IPS-20b (cell line): ENCODE results near the gene SPOP.
"Not testable (repeated sequence)": the region's sequence is repeated elsewhere in the genome, so short reads cannot be mapped to it uniquely, and the experiment has no call there.

Experiments used
- H3K27ac ChIP-seq: one replicate; pipeline ENCODE4 v1.5.1; 2013; ENCODE audit warnings: low read length
- H3K27me3 ChIP-seq: 2 replicates; pipeline ENCODE4 v1.6.1; 2013; ENCODE audit warnings: mild to moderate bottlenecking, low read length, inconsistent platforms; ENCODE audit not compliant: insufficient read depth
- H3K36me3 ChIP-seq: 2 replicates; pipeline ENCODE4 v1.6.1; 2013; ENCODE audit warnings: low read depth, mild to moderate bottlenecking, inconsistent platforms, low read length, moderate library complexity; ENCODE audit not compliant: insufficient read depth
- H3K4me1 ChIP-seq: 2 replicates; pipeline ENCODE4 v1.6.1; 2013; ENCODE audit warnings: mild to moderate bottlenecking, control low read depth, inconsistent platforms, low read length, moderate library complexity; ENCODE audit not compliant: insufficient read depth
- H3K4me3 ChIP-seq: 2 replicates; pipeline ENCODE4 v1.5.1; 2013; ENCODE audit warnings: mild to moderate bottlenecking, low read length, inconsistent platforms
- H3K9ac ChIP-seq: 2 replicates; pipeline ENCODE4 v1.6.1; 2013; ENCODE audit warnings: low read depth, mild to moderate bottlenecking, inconsistent platforms, low read length, moderate library complexity
- H3K9me3 ChIP-seq: 2 replicates; pipeline ENCODE4 v1.6.1; 2013; ENCODE audit warnings: mild to moderate bottlenecking, low read depth, low read length, inconsistent platforms; ENCODE audit not compliant: insufficient read depth

Gene SPOP

DNA sequence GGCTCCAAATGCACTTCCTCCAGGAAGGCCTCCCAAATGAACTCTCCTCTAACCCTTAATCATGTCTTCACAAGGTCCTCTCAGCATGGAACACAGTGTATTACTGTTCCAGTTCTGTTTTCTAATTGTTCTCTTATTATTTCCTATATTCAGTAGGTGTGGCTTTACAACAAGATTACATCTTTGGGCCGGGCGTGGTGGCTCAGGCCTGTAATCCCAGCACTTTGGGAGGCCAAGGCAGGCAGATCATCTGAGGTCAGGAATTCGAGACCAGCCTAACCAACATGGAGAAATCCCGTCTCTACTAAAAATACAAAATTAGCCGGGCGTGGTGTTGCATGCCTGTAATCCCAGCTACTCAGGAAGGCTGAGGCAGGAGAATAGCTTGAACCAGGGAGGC is 4.2 kb downstream of the SPOP start:
- H3K9ac ChIP-seq, H3K36me3 ChIP-seq, H3K27ac ChIP-seq, H3K27me3 ChIP-seq, H3K4me3 ChIP-seq, H3K9me3 ChIP-seq: not testable (repeated sequence)
- peaks cover 11% of the 10 kb centered on the region; the same call in 1 of the 2 replicates for H3K4me1 ChIP-seq

DNA sequence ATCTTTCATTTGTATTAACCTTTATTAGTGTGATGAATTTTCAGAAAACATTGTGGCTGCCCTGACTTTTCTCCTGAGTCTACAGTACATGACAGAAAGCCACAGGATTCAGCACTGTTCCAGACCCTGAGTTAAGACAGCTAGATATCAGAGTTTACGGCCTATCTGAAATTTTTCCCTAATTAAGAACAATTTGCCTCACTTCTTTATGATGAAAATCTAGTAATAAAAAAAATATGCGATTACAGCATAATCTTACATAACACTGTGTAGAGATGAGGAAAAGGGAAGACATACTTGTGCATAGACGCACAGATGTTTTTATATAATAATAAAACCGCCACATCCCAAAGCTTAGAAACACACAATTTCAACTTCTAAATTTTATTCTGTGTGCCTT is 7.3 kb downstream of the SPOP start:
- Histone ChIP-seq H3K4me1 (no peaks in the 10 kb centered on the region), H3K27me3 (no peaks in the 10 kb centered on the region), H3K27ac (no peak overlapping the region), H3K9ac (no peak overlapping the region), H3K9me3 (no peaks in the 10 kb centered on the region), H3K4me3 (no peak overlapping the region), H3K36me3 (peaks cover 12% of the 10 kb centered on the region)

DNA sequence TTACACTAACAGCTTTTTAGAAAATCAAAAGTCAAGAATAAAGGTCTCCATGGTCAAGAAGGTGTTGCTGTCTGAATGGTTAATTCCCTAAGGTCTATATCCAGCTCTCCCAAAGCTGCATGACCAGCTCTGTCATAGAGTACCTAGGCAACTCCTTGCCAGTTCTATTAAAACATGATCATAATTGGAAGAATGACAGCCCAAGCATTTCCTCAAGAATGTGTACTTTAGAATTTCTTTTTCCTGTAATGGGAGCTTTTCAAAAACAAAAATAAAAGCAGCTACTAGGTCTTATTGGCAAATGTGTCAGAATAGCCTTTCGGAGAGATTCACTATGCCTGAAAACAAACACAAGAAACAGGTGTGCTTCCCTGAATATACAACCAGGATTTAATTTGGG is 7.9 kb downstream of the SPOP start:
- Histone ChIP-seq H3K4me3 (no peak overlapping the region), H3K27ac (no peak overlapping the region), H3K9ac (no peak overlapping the region), H3K4me1 (no peaks in the 10 kb centered on the region), H3K27me3 (no peaks in the 10 kb centered on the region), H3K9me3 (no peaks in the 10 kb centered on the region), H3K36me3 (peaks cover 5% of the 10 kb centered on the region)

DNA sequence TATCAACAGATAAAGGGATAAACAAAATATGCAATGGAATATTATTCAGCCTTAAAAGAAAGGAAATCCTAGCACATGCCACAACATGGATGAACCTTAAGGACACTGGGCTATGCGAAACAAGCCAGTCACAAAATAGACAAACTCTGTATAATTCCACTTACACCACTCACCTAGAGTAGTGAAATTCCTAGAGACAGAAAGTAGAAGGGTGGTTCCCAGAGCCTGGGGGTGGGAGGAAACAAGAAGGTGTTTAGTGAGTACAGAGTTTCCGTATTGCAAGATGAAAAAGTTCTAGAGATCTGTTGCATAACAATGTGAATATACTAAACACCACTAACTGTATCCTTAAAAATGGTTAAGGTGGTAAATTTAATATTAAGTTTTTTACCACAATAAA is 10.0 kb downstream of the SPOP start:
- Histone ChIP-seq H3K27me3 (no peaks in the 10 kb centered on the region), H3K27ac (no peak overlapping the region), H3K4me3 (no peak overlapping the region), H3K36me3 (peaks cover 4% of the 10 kb centered on the region; the same call in 1 of the 2 replicates), H3K4me1 (no peaks in the 10 kb centered on the region), H3K9me3 (no peaks in the 10 kb centered on the region; the same call in 1 of the 2 replicates), H3K9ac (no peak overlapping the region)

DNA sequence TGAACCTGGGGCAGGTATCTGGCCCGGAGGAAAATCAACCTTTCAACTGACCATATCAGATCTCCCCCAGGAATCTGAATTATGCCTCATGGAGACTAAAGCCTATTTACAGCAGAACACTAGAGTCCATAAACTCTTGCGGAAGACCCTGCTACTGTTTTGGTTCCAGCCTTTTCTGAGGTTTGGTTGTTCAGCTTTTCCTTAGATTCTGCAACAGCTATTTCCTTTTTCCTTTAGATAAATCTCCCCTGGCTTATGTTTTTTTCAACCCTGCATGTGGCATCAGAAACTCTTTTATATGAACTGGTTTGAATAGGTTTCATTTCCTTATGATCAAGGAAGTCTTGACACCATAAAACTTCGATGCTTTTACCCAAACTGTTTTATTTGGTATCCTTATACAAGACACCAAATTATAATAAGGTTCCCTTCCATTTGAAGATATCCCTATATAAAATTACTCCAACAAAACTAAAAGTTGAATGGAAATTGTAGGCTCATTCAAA is 13.1 kb downstream of the SPOP start:
- H3K4me1 ChIP-seq: no peaks in the 10 kb centered on the region
- no peak overlapping the region for H3K9ac ChIP-seq
- peaks cover 4% of the 10 kb centered on the region; the same call in 1 of the 2 replicates for H3K36me3 ChIP-seq
- H3K27me3 ChIP-seq: no peaks in the 10 kb centered on the region
- no peaks in the 10 kb centered on the region; the same call in 1 of the 2 replicates for H3K9me3 ChIP-seq
- no peak overlapping the region for H3K27ac ChIP-seq
- no peak overlapping the region for H3K4me3 ChIP-seq

DNA sequence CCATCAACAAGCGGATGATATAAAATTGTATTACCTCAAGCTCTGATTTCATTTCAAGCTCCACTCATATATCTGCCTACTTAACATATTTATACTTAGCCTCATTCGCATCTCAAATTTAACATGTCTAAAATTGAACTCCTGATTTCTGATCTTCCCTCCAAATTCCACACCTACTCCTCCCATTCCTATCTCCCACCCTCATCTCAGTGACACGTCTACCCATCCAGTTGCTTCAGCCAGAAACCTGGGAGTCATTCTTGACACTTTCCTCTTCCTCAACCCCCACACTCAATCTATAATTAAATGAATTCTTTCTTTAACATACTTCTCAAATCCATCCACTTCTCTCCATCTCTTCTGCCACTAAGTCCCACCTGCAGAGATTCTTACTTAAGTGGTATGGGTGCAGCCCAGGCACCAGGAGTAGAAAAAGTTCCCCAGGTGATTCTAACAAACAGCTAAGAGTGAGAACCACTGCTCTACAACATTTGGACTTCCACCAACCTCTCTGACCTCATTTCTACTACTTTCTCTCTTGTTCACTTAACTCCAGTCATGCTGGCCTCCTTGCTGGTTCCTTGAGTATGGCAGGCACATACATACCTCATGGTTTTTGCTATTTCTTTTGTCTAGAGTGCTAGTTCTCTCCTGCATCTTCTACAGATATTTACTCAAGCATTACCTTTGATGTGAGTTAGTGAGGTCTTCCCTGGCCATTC is 18.1 kb downstream of the SPOP start:
- Histone ChIP-seq H3K27me3 (no peaks in the 10 kb centered on the region), H3K9ac (no peak overlapping the region), H3K4me3 (no peak overlapping the region), H3K27ac (no peak overlapping the region), H3K4me1 (no peaks in the 10 kb centered on the region), H3K9me3 (no peaks in the 10 kb centered on the region; the same call in 1 of the 2 replicates), H3K36me3 (no peaks in the 10 kb centered on the region)

DNA sequence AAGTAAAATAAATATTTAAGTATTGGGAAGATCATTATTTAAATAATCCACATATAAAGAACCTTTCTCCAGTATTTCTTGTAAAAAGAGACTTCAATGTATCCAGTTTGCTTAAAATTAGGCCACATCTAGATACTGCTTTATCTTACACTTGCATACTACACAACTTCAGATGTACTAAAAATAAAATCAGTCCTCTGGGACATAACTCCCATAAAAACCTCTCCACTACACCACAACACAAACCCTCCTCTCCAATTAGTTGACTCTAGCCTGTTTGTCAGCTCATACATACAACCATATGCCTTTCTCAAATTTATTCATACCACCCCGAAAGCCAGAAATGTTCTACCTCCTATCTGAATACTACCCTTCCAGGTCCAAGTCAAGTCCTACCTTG is 21.6 kb downstream of the SPOP start:
- no peaks in the 10 kb centered on the region for H3K36me3 ChIP-seq
- H3K9me3 ChIP-seq: no peaks in the 10 kb centered on the region
- no peaks in the 10 kb centered on the region for H3K4me1 ChIP-seq
- no peak overlapping the region for H3K4me3 ChIP-seq
- no peak overlapping the region for H3K27ac ChIP-seq
- no peaks in the 10 kb centered on the region for H3K27me3 ChIP-seq
- H3K9ac ChIP-seq: no peak overlapping the region

DNA sequence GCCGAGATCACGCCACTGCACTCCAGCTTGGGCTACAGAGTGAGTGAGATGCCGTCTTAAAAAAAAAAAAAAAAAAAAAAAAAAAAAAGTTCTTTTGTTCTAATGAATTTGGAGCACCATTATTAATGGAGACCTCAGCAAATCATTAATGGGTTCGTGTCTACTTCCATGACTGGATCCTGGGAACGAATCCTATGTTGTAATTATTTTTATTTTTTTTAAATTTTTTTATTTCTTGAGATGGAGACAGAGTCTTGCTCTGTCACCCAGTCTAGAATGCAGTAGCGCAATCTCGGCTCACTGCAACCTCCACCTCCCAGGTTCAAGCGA is 30.7 kb downstream of the SPOP start:
- no peak overlapping the region for H3K27ac ChIP-seq
- H3K4me1 ChIP-seq: peaks cover 8% of the 10 kb centered on the region
- H3K27me3 ChIP-seq: no peaks in the 10 kb centered on the region
- no peaks in the 10 kb centered on the region for H3K36me3 ChIP-seq
- H3K9me3 ChIP-seq: no peaks in the 10 kb centered on the region
- no peak overlapping the region for H3K4me3 ChIP-seq
- no peak overlapping the region for H3K9ac ChIP-seq

DNA sequence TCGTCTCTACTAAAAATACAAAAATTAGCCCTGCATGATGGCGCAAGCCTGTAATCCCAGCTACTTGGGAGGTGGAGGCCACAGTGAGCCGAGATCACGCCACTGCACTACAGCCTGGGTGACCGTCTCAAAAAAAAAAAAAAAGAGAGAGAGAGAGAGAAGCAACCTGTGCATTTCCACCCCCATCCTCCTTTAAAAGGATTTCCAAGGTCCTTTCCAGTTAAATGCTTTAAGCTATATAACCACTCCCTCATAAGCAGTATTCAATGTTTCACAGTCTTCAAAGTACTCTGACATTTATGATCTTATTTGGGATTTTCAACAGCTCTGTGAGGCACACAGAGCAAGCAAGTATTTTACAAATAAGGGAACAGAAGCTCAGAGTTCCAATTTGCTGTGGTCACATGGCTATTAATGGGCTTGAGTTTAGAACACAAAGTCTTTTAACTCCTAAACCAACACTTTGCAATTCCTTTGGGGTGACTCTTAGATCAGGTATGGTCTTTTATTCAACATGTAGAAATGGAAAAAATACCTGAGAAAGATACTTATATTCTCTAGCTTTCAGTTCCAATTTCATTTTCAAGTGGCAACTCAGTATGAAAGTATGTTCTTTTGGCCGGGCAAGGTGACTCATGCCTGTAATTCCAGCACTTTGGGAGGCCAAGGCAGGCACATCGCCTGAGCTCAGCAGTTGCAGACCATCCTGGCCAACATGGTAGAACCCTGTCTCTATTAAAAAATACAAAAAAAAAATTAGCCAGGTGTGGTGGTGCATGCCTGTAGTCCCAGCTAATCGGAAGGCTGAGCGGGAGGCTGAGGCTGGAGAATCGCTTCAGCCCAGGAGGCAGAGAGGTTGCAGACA is 31.3 kb downstream of the SPOP start:
- Histone ChIP-seq H3K4me1 (peaks cover 12% of the 10 kb centered on the region), H3K27ac (no peak overlapping the region)

DNA sequence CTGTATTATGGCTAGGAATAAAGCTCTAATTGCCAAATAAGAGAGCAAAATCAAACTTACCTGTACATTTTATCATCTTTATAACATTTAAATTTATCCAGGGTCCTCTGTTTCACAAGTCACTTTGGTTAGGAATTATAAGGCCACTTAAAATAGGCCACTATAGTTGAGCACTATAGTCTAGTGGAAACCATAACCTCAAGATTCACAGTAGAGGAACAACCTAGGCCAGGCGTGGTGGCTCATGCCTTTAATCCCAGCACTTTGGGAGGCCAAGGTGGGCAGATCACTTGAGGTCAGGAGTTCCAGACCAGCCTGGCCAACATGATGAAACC is 31.9 kb downstream of the SPOP start:
- H3K9ac ChIP-seq, H3K4me3 ChIP-seq, H3K27me3 ChIP-seq, H3K27ac ChIP-seq, H3K36me3 ChIP-seq, H3K9me3 ChIP-seq: not testable (repeated sequence)
- peaks cover 12% of the 10 kb centered on the region for H3K4me1 ChIP-seq

More for the DNA sequence above, 31.3 kb downstream of the SPOP start:
- H3K9me3 ChIP-seq: no peaks in the 10 kb centered on the region
- no peaks in the 10 kb centered on the region for H3K36me3 ChIP-seq
- no peaks in the 10 kb centered on the region for H3K27me3 ChIP-seq
- H3K9ac ChIP-seq: no peak overlapping the region
- no peak overlapping the region for H3K4me3 ChIP-seq

DNA sequence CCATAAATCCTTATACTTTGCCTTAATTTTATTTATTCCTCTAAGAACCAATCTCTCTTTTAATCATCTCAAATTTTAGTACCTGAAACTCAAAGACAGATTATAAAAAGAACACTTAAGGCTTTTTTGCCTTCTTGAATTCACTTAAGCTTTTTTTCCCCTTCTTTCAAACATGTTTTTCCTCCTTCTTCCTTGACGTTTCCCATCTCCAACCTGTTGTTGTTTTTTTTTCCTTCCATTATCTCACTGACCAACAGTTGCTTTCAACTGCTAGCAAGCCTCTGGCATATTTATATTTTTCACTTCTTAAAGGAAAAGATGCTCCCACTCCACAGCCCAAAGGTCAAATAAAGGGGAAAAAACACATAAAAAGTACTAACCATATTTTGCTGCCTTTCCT is 32.2 kb downstream of the SPOP start:
- Histone ChIP-seq H3K9ac (no peak overlapping the region), H3K36me3 (0 out of 2 replicates have a peak, but pooled peaks cover under 1% of the 10 kb centered on the region), H3K27ac (no peak overlapping the region)

DNA sequence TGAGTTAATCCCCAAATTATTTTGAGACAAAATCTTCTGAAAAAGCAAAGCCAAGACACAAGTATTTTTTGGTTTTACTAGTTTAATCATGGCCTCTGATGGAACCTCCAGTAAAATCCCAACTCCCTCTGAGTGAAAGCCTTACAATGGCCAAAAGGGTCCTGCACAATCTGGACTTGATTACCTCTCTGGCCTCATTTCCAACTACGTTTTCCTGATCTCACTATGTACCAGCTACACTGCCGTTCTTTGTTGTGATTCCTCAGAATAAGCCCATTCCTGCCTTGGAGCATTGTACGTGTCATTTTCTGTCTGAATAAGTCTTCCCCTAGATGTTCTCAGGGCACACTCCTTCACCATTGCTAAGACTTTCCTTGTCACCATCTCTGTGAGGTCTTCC is 37.3 kb downstream of the SPOP start:
- Histone ChIP-seq H3K36me3 (0 out of 2 replicates have a peak, but pooled peaks cover 3% of the 10 kb centered on the region), H3K27ac (no peak overlapping the region), H3K4me1 (peaks cover 7% of the 10 kb centered on the region; the same call in 1 of the 2 replicates), H3K9ac (no peak overlapping the region), H3K4me3 (no peak overlapping the region), H3K9me3 (no peaks in the 10 kb centered on the region), H3K27me3 (no peaks in the 10 kb centered on the region)

More for the DNA sequence above, 32.2 kb downstream of the SPOP start:
- no peak overlapping the region for H3K4me3 ChIP-seq
- no peaks in the 10 kb centered on the region for H3K9me3 ChIP-seq
- H3K4me1 ChIP-seq: peaks cover 12% of the 10 kb centered on the region
- H3K27me3 ChIP-seq: no peaks in the 10 kb centered on the region
